ENCODE data around the gene TMC1.
"Not testable (repeated sequence)": the region's sequence is repeated elsewhere in the genome, so short reads cannot be mapped to it uniquely, and the experiment has no call there.

TMC1 gene

GRCh38 chr9:72805238-72805637, 283.8 kb downstream of the TMC1 start:
- H3K4me1 Mint-ChIP-seq = no peaks in the 10 kb centered on the region
- no peaks in the 10 kb centered on the region for H3K36me3 Mint-ChIP-seq (ENCODE audit: low read depth)
- H3K27ac Mint-ChIP-seq = no peak overlapping the region
- no peak for TF ChIP-seq CTCF (IDR thresholded peaks at IDR 0.05; ENCODE audit: unreplicated experiment in 3 of 3)
- H3K9me3 Mint-ChIP-seq = peaks cover 7% of the 10 kb centered on the region
- H3K4me3 Mint-ChIP-seq = no peak overlapping the region
- H3K27me3 Mint-ChIP-seq (ENCODE audit: low read depth) = no peaks in the 10 kb centered on the region

GRCh38 chr9:72806313-72806809, 285.0 kb downstream of the TMC1 start:
- H3K9me3 Mint-ChIP-seq; H3K27me3 Mint-ChIP-seq (ENCODE audit: low read depth); H3K27ac Mint-ChIP-seq; H3K4me1 Mint-ChIP-seq; H3K36me3 Mint-ChIP-seq (ENCODE audit: low read depth); H3K4me3 Mint-ChIP-seq: not testable (repeated sequence)

- no peak overlapping the region for H3K27ac Mint-ChIP-seq
- no peak overlapping the region for H3K4me3 Mint-ChIP-seq
- TF ChIP-seq CTCF (IDR thresholded peaks at IDR 0.05; ENCODE audit: unreplicated experiment in 3 of 3) = no peak
- H3K36me3 Mint-ChIP-seq (ENCODE audit: low read depth) = no peaks in the 10 kb centered on the region
- H3K4me1 Mint-ChIP-seq = peaks cover 14% of the 10 kb centered on the region
- H3K9me3 Mint-ChIP-seq = peaks cover 3% of the 10 kb centered on the region
- no peaks in the 10 kb centered on the region for H3K27me3 Mint-ChIP-seq (ENCODE audit: low read depth)
These were observed 286.5 kb downstream of the TMC1 start for GRCh38 chr9:72807765-72808445.

- Mint-ChIP-seq H3K4me3 (no peak overlapping the region), H3K27me3 (ENCODE audit: low read depth) (no peaks in the 10 kb centered on the region), H3K9me3 (peaks cover 3% of the 10 kb centered on the region), H3K4me1 (peaks cover 15% of the 10 kb centered on the region), H3K27ac (no peak overlapping the region), H3K36me3 (ENCODE audit: low read depth) (no peaks in the 10 kb centered on the region)
- TF ChIP-seq CTCF (IDR thresholded peaks at IDR 0.05; ENCODE audit: unreplicated experiment in 3 of 3) = no peak
These were observed 287.0 kb downstream of the TMC1 start for GRCh38 chr9:72808446-72808768.

- TF ChIP-seq CTCF (IDR thresholded peaks at IDR 0.05; ENCODE audit: unreplicated experiment in 3 of 3) = no peak
- H3K27me3 Mint-ChIP-seq (ENCODE audit: low read depth) = no peaks in the 10 kb centered on the region
- H3K36me3 Mint-ChIP-seq (ENCODE audit: low read depth) = no peaks in the 10 kb centered on the region
- H3K4me1 Mint-ChIP-seq = peaks cover 24% of the 10 kb centered on the region
- H3K4me3 Mint-ChIP-seq = no peak overlapping the region
- H3K27ac Mint-ChIP-seq = peak overlapping the region in 1 of 3 experiments; percentile 24
- no peaks in the 10 kb centered on the region for H3K9me3 Mint-ChIP-seq
These were observed 288.2 kb downstream of the TMC1 start for GRCh38 chr9:72809586-72809985.

GRCh38 chr9:72812559-72813111, 291.2 kb downstream of the TMC1 start:
- H3K4me1 Mint-ChIP-seq = peaks cover 30% of the 10 kb centered on the region
- no peak for TF ChIP-seq CTCF (IDR thresholded peaks at IDR 0.05; ENCODE audit: unreplicated experiment in 3 of 3)
- H3K36me3 Mint-ChIP-seq (ENCODE audit: low read depth) = no peaks in the 10 kb centered on the region
- peaks cover under 1% of the 10 kb centered on the region for H3K27me3 Mint-ChIP-seq (ENCODE audit: low read depth)
- H3K4me3 Mint-ChIP-seq = no peak overlapping the region
- peak overlapping the region; percentile 23 to 60 (median 45) for H3K27ac Mint-ChIP-seq
- H3K9me3 Mint-ChIP-seq = no peaks in the 10 kb centered on the region

All from nephron (organoid).